Gastroesophageal sphincter (tissue), 4 donors: ENCODE data around the gene PBX1. TPM values are rescaled to one million over a fixed set of nuclear protein-coding genes. Genes with fewer than 3 reads are reported as not detected.

ENCODE experiments used
- ATAC-seq: fragments of 150-250 bp; one replicate; pipeline ENCODE4 v1.9.1; 2016; ENCODE audit warnings: mild to moderate bottlenecking, moderate library complexity
- H3K27ac ChIP-seq, 4 donors: fragments of 200-600 bp; sonication (generic) in 3 of 4; 1 replicate in 3 of 4; 2 replicates in 1 of 4; pipeline ENCODE4 v1.5.1; 2016 to 2019
- H3K27me3 ChIP-seq: fragments of 200-600 bp; sonication (generic); one replicate; pipeline ENCODE4 v1.5.1; 2019
- H3K36me3 ChIP-seq, 2 donors: fragments of 200-600 bp; sonication (generic); one replicate each; pipeline ENCODE4 v1.5.1; 2019; ENCODE audit warnings: control low read depth in 1 of 2
- H3K4me1 ChIP-seq, 3 donors: fragments of 200-600 bp; sonication (generic); 1 replicate in 2 of 3; 2 replicates in 1 of 3; pipeline ENCODE4 v1.5.1; 2016 to 2019; ENCODE audit warnings: control low read depth in 2 of 3
- H3K4me3 ChIP-seq, 2 donors: fragments of 200-600 bp; sonication (generic); one replicate each; pipeline ENCODE4 v1.5.1; 2019; ENCODE audit warnings: mild to moderate bottlenecking in 1 of 2, moderate library complexity in 1 of 2
- H3K9me3 ChIP-seq, 3 donors: fragments of 200-600 bp; sonication (generic); one replicate each; pipeline ENCODE4 v1.5.1; 2017 to 2019; ENCODE audit warnings: control low read depth in 2 of 3
- CTCF ChIP-seq, 4 experiments: fragments of 200-600 bp in 2 of 4; fragments of 450-650 bp in 2 of 4; sonication (generic) in 1 of 4; IDR thresholded peaks; one replicate each; pipeline ENCODE4 v1.5.1; 2017 to 2019; ENCODE audit warnings: antibody characterized with exemption in 4 of 4, mild to moderate bottlenecking in 2 of 4, moderate library complexity in 2 of 4
- EP300 ChIP-seq: sonication (generic); formaldehyde crosslinking; IDR thresholded peaks from one replicate; pipeline ENCODE4 v1.6.1; 2017; ENCODE audit warnings: antibody characterized with exemption, mild to moderate bottlenecking
- POLR2A ChIP-seq, 2 donors: fragments of 450-650 bp; IDR thresholded peaks; one replicate each; pipeline ENCODE4 v1.6.1; 2017; ENCODE audit warnings: antibody characterized with exemption in 2 of 2, mild to moderate bottlenecking in 2 of 2, moderate library complexity in 1 of 2
- POLR2AphosphoS5 ChIP-seq: sonication (generic); formaldehyde crosslinking; IDR thresholded peaks from one replicate; pipeline ENCODE4 v1.6.1; 2017; ENCODE audit warnings: antibody characterized with exemption
- WGBS, 2 donors: methylation state at CpG; one replicate each; pipeline ENCODE4 v1.1.5; 2018; ENCODE audit warnings: low coverage in 1 of 2; 5-methylcytosine and 5-hydroxymethylcytosine counted together
- total RNA-seq, 4 donors: library from RNA; depleted of rRNA; stranded (reverse); fragments of >200 nt; gene quantifications; one replicate each; pipeline ENCODE4 v1.1.0, GENCODE V29; 2016

Gene PBX1
- total RNA-seq, 4 donors from 2014 or later: 75.8 to 177 (median 140) TPM

- H3K27me3 ChIP-seq: no peaks in the 10 kb centered on the region
- no peak for ATAC-seq
- peaks cover 33 to 97% (median 41%) of the 10 kb centered on the region in 3 donors for H3K4me1 ChIP-seq
- peaks cover 0 to 4% of the 10 kb centered on the region in 2 donors for H3K36me3 ChIP-seq
- no peak overlapping the region for H3K4me3 ChIP-seq
- H3K9me3 ChIP-seq: no peaks in the 10 kb centered on the region
- peak overlapping the region; percentile 33 to 83 (median 56) for H3K27ac ChIP-seq
- WGBS, 2 donors: 93% methylated on average over 3 to 5 of the region's 5 CpGs
- no peak for TF ChIP-seq POLR2A (IDR thresholded peaks at IDR 0.05)
- no peak for TF ChIP-seq CTCF (IDR thresholded peaks at IDR 0.05)
- TF ChIP-seq EP300: no peak
- TF ChIP-seq POLR2AphosphoS5: no peak
These were observed 25.0 kb downstream of the PBX1 start for GRCh38 chr1:164583835-164584539.

GRCh38 chr1:164586591-164586990, 27.6 kb downstream of the PBX1 start:
- Histone ChIP-seq H3K27me3 (no peaks in the 10 kb centered on the region), H3K4me3 (no peak overlapping the region), H3K36me3 (peaks cover 0 to 4% of the 10 kb centered on the region in 2 donors), H3K4me1 (peaks cover 36 to 97% (median 37%) of the 10 kb centered on the region in 3 donors), H3K9me3 (no peaks in the 10 kb centered on the region), H3K27ac (peak overlapping the region; percentile 51 to 88 (median 76))
- WGBS, 2 donors: 32 to 53% methylated on average over 5 of the region's 5 CpGs
- TF ChIP-seq CTCF (IDR thresholded peaks at IDR 0.05): no peak
- TF ChIP-seq EP300: no peak
- no peak for TF ChIP-seq POLR2AphosphoS5
- TF ChIP-seq POLR2A (IDR thresholded peaks at IDR 0.05): no peak
- ATAC-seq: no peak

DNA sequence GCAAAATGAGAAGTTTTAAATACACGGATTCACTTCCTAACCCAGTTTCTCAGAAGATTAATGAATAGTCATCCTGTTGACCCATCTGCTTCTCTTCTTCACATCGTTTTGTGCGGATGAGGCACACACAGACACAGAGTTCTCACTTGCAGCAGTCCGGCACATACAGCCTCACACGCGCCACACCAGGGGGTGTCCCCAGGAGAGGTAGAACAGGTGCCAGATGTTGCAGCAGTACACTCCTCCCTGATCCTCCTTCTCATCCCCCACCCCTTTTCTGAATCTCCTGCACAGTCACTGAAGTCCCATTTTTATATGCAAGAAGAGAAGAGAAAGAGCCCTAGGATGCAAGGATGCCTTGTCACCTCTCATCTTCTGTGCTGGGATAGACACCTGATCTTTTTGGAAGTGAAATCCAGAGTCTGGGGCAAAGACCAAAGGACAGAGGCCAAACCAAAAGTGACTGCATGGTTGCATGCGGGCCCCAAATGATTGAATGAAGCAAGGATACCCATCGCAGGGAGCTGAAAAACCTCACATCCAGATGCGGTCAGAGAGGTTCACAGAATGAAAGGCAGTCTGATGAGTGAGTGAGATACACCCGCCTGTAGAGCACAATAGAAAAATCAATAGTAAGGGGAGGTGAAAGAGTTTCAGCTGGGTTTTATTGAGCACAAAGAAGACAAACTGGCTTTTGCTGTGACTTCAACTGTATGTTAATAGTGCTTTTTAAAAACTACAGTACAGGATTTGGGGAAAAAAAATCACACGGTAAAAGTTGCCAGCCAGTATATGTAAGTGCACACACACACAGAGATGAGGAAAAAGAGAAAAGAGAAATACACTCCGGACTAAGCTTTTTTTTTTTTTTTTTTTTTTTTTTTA, 28.9 kb downstream of the PBX1 start:
- H3K4me3 ChIP-seq: no peak overlapping the region
- 31 to 42% methylated on average over 10 to 12 of the region's 12 CpGs for WGBS, 2 donors
- peaks cover 0 to 4% of the 10 kb centered on the region in 2 donors for H3K36me3 ChIP-seq
- ATAC-seq: no peak
- peak overlapping the region; percentile 69 to 88 (median 81) for H3K27ac ChIP-seq
- no peaks in the 10 kb centered on the region for H3K9me3 ChIP-seq
- no peaks in the 10 kb centered on the region for H3K27me3 ChIP-seq
- H3K4me1 ChIP-seq: peaks cover 43 to 100% (median 44%) of the 10 kb centered on the region in 3 donors
- TF ChIP-seq POLR2A (IDR thresholded peaks at IDR 0.05) (no peak), CTCF (IDR thresholded peaks at IDR 0.05) (no peak), POLR2AphosphoS5 (no peak), EP300 (no peak)

DNA sequence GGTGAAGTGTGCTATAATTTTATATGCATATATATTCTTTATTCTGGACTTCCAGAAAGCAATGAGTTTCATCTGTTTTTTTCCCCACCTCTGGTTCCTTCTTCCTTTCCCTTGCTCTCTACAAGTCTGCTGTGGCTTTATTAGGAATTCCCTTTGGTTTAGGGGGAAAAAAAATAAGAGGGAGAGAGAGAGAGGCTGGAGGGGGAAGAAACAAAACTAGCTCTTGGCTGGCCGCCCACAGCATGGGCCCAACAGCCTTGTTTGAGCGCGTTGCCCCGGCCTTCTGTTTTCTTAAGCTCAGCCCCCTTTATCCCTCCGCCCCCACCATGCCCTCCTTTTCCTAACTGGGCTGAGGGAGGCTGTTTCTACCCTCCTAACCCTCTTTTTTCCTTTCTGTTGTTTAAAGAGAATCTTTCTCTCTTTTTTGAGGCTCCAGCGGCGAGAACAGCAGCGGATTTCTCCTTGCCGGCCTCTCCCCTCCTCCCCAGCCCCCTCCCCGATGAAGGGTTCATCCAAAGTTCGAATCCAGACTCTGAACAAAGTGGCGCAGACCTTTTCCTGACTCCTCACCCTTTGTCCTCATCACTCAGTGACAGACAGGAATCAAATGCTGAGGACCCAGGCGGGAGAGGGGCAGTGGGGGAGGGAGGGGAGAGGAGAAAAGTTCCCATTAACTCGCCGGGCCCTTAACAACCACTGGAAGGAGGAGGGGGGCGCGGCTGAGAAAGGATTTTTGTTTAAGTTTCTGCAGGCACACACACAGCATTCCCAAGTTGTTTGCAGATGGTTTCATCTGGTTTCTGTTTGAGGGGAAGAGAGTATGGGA, 29.7 kb downstream of the PBX1 start:
- H3K4me3 ChIP-seq: peak overlapping the region; percentile 29 to 44
- WGBS, 2 donors: 5 to 6% methylated on average over 9 to 13 of the region's 17 CpGs
- H3K36me3 ChIP-seq: peaks cover 0 to 4% of the 10 kb centered on the region in 2 donors
- no peaks in the 10 kb centered on the region for H3K27me3 ChIP-seq
- ATAC-seq: peak; percentile 55
- peaks cover 40 to 100% (median 44%) of the 10 kb centered on the region in 3 donors for H3K4me1 ChIP-seq
- H3K27ac ChIP-seq: peak overlapping the region; percentile 79 to 88 (median 84)
- no peaks in the 10 kb centered on the region for H3K9me3 ChIP-seq
- TF ChIP-seq CTCF (IDR thresholded peaks at IDR 0.05) (no peak), POLR2AphosphoS5 (peak; percentile 27), POLR2A (IDR thresholded peaks at IDR 0.05) (no peak), EP300 (no peak)
